H9 (cell line): ENCODE results near the gene KRTAP10-3. TPM values are rescaled to one million over a fixed set of nuclear protein-coding genes. Genes with fewer than 3 reads are reported as not detected.

ENCODE experiments used
- DNase-seq: peaks from one replicate; pipeline ENCODE4 v3.0.0-alpha.2; 2017
- H2AFZ ChIP-seq: one replicate; pipeline ENCODE4 v1.6.1; 2013; ENCODE audit warnings: mild to moderate bottlenecking, low read length, control low read depth, moderate library complexity
- H2AK5ac ChIP-seq: 2 replicates; pipeline ENCODE4 v1.6.1; 2013; ENCODE audit warnings: low read length, control low read depth, mixed read lengths; ENCODE audit not compliant: insufficient read length
- H2BK120ac ChIP-seq: one replicate; pipeline ENCODE4 v1.6.1; 2013; ENCODE audit warnings: low read depth, mild to moderate bottlenecking, low read length, control low read depth, inconsistent platforms; ENCODE audit not compliant: poor library complexity, severe bottlenecking
- H2BK12ac ChIP-seq: 2 replicates; pipeline ENCODE4 v1.6.1; 2013; ENCODE audit warnings: low read length, control low read depth, mixed read lengths, low read depth; ENCODE audit not compliant: insufficient read length
- H2BK15ac ChIP-seq: 2 replicates; pipeline ENCODE4 v1.6.1; 2013; ENCODE audit warnings: low read depth, low read length, control low read depth
- H2BK20ac ChIP-seq: one replicate; pipeline ENCODE4 v1.6.1; 2013; ENCODE audit warnings: low read depth, mild to moderate bottlenecking, low read length, control low read depth, inconsistent platforms; ENCODE audit not compliant: poor library complexity, severe bottlenecking
- H2BK5ac ChIP-seq: 2 replicates; pipeline ENCODE4 v1.6.1; 2013; ENCODE audit warnings: low read length, control low read depth, mixed read lengths; ENCODE audit not compliant: insufficient read length
- H3K14ac ChIP-seq: 2 replicates; pipeline ENCODE4 v1.6.1; 2013; ENCODE audit warnings: low read length, control low read depth; ENCODE audit not compliant: insufficient read depth
- H3K18ac ChIP-seq: 2 replicates; pipeline ENCODE4 v1.6.1; 2013; ENCODE audit warnings: low read depth, mild to moderate bottlenecking, mixed read lengths, low read length, control low read depth; ENCODE audit not compliant: insufficient read length
- H3K23ac ChIP-seq: 2 replicates; pipeline ENCODE4 v1.6.1; 2013; ENCODE audit warnings: low read length, control low read depth, mixed read lengths, low read depth; ENCODE audit not compliant: insufficient read length
- H3K23me2 ChIP-seq: 2 replicates; pipeline ENCODE4 v1.6.1; 2013; ENCODE audit warnings: low read depth, mild to moderate bottlenecking, mixed read lengths, low read length, control low read depth; ENCODE audit not compliant: insufficient read length, poor library complexity, severe bottlenecking
- H3K27ac ChIP-seq: 2 replicates; pipeline ENCODE4 v1.5.1; 2013; ENCODE audit warnings: low read length, control low read depth, mixed read lengths, low read depth; ENCODE audit not compliant: insufficient read length
- H3K27me3 ChIP-seq: 2 replicates; pipeline ENCODE4 v1.6.1; 2013; ENCODE audit warnings: low read length, control low read depth, inconsistent platforms; ENCODE audit not compliant: insufficient read depth
- H3K4ac ChIP-seq: 2 replicates; pipeline ENCODE4 v1.6.1; 2013; ENCODE audit warnings: low read depth, mild to moderate bottlenecking, control low read depth, inconsistent platforms, low read length, moderate library complexity
- H3K4me1 ChIP-seq: 2 replicates; pipeline ENCODE4 v1.6.1; 2013; ENCODE audit warnings: low read length, control low read depth, inconsistent platforms; ENCODE audit not compliant: insufficient read depth
- H3K4me2 ChIP-seq: 2 replicates; pipeline ENCODE4 v1.6.1; 2013; ENCODE audit warnings: low read length, control low read depth, mixed read lengths; ENCODE audit not compliant: insufficient read length, insufficient read depth
- H3K56ac ChIP-seq: 2 replicates; pipeline ENCODE4 v1.6.1; 2013; ENCODE audit warnings: low read depth, mild to moderate bottlenecking, mixed read lengths, low read length, control low read depth; ENCODE audit not compliant: insufficient read length
- H3K79me1 ChIP-seq: 2 replicates; pipeline ENCODE4 v1.6.1; 2013; ENCODE audit warnings: low read depth, mild to moderate bottlenecking, moderate library complexity, low read length, control low read depth, inconsistent platforms; ENCODE audit not compliant: insufficient read depth, poor library complexity, severe bottlenecking
- H3K79me2 ChIP-seq: 2 replicates; pipeline ENCODE4 v1.6.1; 2013; ENCODE audit warnings: low read length, control low read depth, inconsistent platforms; ENCODE audit not compliant: insufficient read depth
- H3K9ac ChIP-seq: 2 replicates; pipeline ENCODE4 v1.6.1; 2013; ENCODE audit warnings: low read length, control low read depth, mixed read lengths; ENCODE audit not compliant: insufficient read length; ENCODE audit errors: extremely low read depth
- H3K9me3 ChIP-seq: one replicate; pipeline ENCODE4 v1.6.1; 2013; ENCODE audit warnings: low read depth, low read length, inconsistent platforms; ENCODE audit not compliant: control insufficient read depth
- H3T11ph ChIP-seq: one replicate; pipeline ENCODE4 v1.6.1; 2013; ENCODE audit warnings: mild to moderate bottlenecking, low read length, control low read depth, inconsistent platforms
- H4K20me1 ChIP-seq: one replicate; pipeline ENCODE4 v1.6.1; 2013; ENCODE audit not compliant: control insufficient read depth, insufficient read length, insufficient read depth
- H4K5ac ChIP-seq: 2 replicates; pipeline ENCODE4 v1.6.1; 2013; ENCODE audit warnings: low read depth, mild to moderate bottlenecking, mixed read lengths, low read length, control low read depth; ENCODE audit not compliant: insufficient read length
- H4K8ac ChIP-seq: replicated peaks from 2 replicates; pipeline ENCODE4 v1.6.1; 2013; ENCODE audit warnings: low read length, control low read depth, mixed read lengths, low read depth; ENCODE audit not compliant: insufficient read length
- H4K91ac ChIP-seq: 2 replicates; pipeline ENCODE4 v1.6.1; 2013; ENCODE audit warnings: low read depth, mild to moderate bottlenecking, moderate library complexity, mixed read lengths, low read length, control low read depth; ENCODE audit not compliant: insufficient read length
- H3K27ac Mint-ChIP-seq, 3 experiments: 2 replicates in 2 of 3; 3 replicates in 1 of 3; pipeline ENCODE4 v1.8.0; 2020 to 2021; ENCODE audit warnings: mixed read lengths in 3 of 3, mild to moderate bottlenecking in 1 of 3, moderate library complexity in 1 of 3
- H3K27me3 Mint-ChIP-seq: 2 replicates; pipeline ENCODE4 v1.8.0; 2021; ENCODE audit warnings: low read depth, mild to moderate bottlenecking, moderate library complexity, mixed read lengths
- H3K36me3 Mint-ChIP-seq, 3 experiments: 2 replicates in 2 of 3; 3 replicates in 1 of 3; pipeline ENCODE4 v1.8.0; 2020 to 2021; ENCODE audit warnings: low read depth in 3 of 3, mixed read lengths in 3 of 3; ENCODE audit not compliant: insufficient read depth in 1 of 3
- H3K4me1 Mint-ChIP-seq, 2 experiments: 2 replicates each; pipeline ENCODE4 v1.8.0; 2020; ENCODE audit warnings: mixed read lengths in 2 of 2
- H3K4me3 Mint-ChIP-seq, 2 experiments: 2 replicates in 1 of 2; 3 replicates in 1 of 2; pipeline ENCODE4 v1.8.0; 2020 to 2021; ENCODE audit warnings: mild to moderate bottlenecking in 2 of 2, mixed read lengths in 2 of 2, moderate library complexity in 1 of 2
- H3K9me3 Mint-ChIP-seq, 2 experiments: 2 replicates in 1 of 2; 3 replicates in 1 of 2; pipeline ENCODE4 v1.8.0; 2020; ENCODE audit warnings: mild to moderate bottlenecking in 2 of 2, mixed read lengths in 2 of 2, moderate library complexity in 1 of 2
- WGBS: extraction: QIAGEN DNeasy Blood & Tissue Kit; methylation state at CpG from one replicate; pipeline ENCODE4 v1.1.7; 2013; ENCODE audit warnings: missing lambda C conversion rate, low lambda C conversion rate, mixed read lengths; ENCODE audit not compliant: insufficient read length; ENCODE audit errors: extremely low coverage; 5-methylcytosine and 5-hydroxymethylcytosine counted together
- total RNA-seq: library from RNA; stranded (reverse); gene quantifications from 2 replicates; pipeline ENCODE4 v1.2.1, GENCODE V29; 2021
- TF ChIP-seq, protein P1 (sequence below): fragments of 200-600 bp; sonication (generic); conservative IDR thresholded peaks from 3 replicates; pipeline ENCODE4 v1.8.0; 2021; ENCODE audit warnings: antibody characterized with exemption, mild to moderate bottlenecking

KRTAP10-3 gene
- total RNA-seq, 1 experiment from 2014 or later: not detected

DNA sequence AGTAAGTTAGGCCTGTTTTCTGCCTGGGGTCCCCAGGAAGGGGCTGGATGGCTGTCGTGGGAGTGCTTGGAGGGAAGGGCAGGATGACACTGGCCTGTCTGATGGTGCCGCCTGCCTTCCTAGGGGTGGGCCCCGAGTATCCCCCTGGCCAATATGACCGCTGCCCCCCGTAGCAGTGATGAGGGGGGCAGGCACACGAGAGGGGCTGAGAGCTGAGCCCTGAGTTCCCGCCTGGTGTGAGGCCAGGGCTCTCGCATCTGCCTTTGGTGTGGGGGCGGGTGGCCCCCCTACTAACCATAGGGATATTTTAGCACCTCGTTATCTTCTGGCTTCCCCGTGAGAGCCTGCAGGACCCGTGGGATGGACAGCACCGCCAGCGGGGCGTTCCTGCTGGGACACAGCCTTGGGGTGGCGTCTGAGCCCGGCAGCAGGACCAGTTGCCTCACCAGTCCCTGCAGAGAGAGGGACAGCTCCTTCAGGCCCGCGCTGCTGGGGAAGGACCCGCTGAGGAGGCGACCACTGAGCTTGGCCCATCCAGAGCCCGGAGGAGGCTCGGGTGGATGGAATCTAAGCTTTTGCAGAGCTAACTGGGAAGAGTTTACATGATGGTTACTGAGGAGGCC lies 29.0 kb downstream of the KRTAP10-3 start:
- TF ChIP-seq, protein P1, sequence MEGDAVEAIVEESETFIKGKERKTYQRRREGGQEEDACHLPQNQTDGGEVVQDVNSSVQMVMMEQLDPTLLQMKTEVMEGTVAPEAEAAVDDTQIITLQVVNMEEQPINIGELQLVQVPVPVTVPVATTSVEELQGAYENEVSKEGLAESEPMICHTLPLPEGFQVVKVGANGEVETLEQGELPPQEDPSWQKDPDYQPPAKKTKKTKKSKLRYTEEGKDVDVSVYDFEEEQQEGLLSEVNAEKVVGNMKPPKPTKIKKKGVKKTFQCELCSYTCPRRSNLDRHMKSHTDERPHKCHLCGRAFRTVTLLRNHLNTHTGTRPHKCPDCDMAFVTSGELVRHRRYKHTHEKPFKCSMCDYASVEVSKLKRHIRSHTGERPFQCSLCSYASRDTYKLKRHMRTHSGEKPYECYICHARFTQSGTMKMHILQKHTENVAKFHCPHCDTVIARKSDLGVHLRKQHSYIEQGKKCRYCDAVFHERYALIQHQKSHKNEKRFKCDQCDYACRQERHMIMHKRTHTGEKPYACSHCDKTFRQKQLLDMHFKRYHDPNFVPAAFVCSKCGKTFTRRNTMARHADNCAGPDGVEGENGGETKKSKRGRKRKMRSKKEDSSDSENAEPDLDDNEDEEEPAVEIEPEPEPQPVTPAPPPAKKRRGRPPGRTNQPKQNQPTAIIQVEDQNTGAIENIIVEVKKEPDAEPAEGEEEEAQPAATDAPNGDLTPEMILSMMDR: no peak
- H4K5ac ChIP-seq: no peak overlapping the region
- H2BK15ac ChIP-seq: no peak overlapping the region
- no peak overlapping the region for H2AFZ ChIP-seq
- H4K8ac ChIP-seq: no peak overlapping the region
- no peak overlapping the region for H2BK5ac ChIP-seq
- Mint-ChIP-seq H3K36me3 (peaks cover 0 to 1% (median 0%) of the 10 kb centered on the region in 3 experiments; a peak in 1 of 7 replicates), H3K4me3 (no peak overlapping the region), H3K4me1 (peaks cover 2 to 8% of the 10 kb centered on the region in 2 experiments; a peak in 3 of 4 replicates), H3K27me3 (peaks cover 7% of the 10 kb centered on the region), H3K27ac (no peak overlapping the region), H3K9me3 (peaks cover 0 to 1% of the 10 kb centered on the region in 2 experiments; a peak in 1 of 5 replicates)
- peak; percentile 26 for DNase-seq
- H3K9me3 ChIP-seq: no peaks in the 10 kb centered on the region
- H3K4me2 ChIP-seq: no peak overlapping the region
- no CpG with 5 or more reads among the region's 23 CpGs for WGBS
- no peaks in the 10 kb centered on the region for H3K27me3 ChIP-seq
- H3K9ac ChIP-seq: no peak overlapping the region
- no peak overlapping the region for H2BK12ac ChIP-seq
- H3K23me2 ChIP-seq: no peaks in the 10 kb centered on the region
- H2BK20ac ChIP-seq: no peak overlapping the region
- H3K4me1 ChIP-seq: no peaks in the 10 kb centered on the region; the same call in 1 of the 2 replicates
- H3K56ac ChIP-seq: no peak overlapping the region
- no peaks in the 10 kb centered on the region for H4K20me1 ChIP-seq
- no peak overlapping the region for H3K4ac ChIP-seq
- H2AK5ac ChIP-seq: no peak overlapping the region
- H3K14ac ChIP-seq: no peak overlapping the region; the same call in 1 of the 2 replicates
- H3K79me2 ChIP-seq: no peaks in the 10 kb centered on the region
- no peaks in the 10 kb centered on the region for H3K79me1 ChIP-seq
- H3K18ac ChIP-seq: no peak overlapping the region
- H3K27ac ChIP-seq: no peak overlapping the region
- no peak overlapping the region for H2BK120ac ChIP-seq
- H3T11ph ChIP-seq: no peak overlapping the region
- no peak overlapping the region for H3K23ac ChIP-seq
- H4K91ac ChIP-seq: no peak overlapping the region
